Articular chondrocyte of knee joint (primary cell): ENCODE results near the gene G6PD. TPM values are rescaled to one million over a fixed set of nuclear protein-coding genes. Genes with fewer than 3 reads are reported as not detected.

ENCODE experiments used
- small RNA-seq: library from RNA; depleted of rRNA; stranded (forward); fragments of <200 nt; gene quantifications from one replicate; pipeline ENCODE3, GENCODE V24; 2012
- total RNA-seq: library from RNA; depleted of rRNA; stranded (reverse); fragments of >200 nt; gene quantifications from 2 replicates; pipeline ENCODE4 v1.2.3, GENCODE V29; 2012

G6PD gene
- 80.2 and 110 TPM in 2 replicates for total RNA-seq

DNA sequence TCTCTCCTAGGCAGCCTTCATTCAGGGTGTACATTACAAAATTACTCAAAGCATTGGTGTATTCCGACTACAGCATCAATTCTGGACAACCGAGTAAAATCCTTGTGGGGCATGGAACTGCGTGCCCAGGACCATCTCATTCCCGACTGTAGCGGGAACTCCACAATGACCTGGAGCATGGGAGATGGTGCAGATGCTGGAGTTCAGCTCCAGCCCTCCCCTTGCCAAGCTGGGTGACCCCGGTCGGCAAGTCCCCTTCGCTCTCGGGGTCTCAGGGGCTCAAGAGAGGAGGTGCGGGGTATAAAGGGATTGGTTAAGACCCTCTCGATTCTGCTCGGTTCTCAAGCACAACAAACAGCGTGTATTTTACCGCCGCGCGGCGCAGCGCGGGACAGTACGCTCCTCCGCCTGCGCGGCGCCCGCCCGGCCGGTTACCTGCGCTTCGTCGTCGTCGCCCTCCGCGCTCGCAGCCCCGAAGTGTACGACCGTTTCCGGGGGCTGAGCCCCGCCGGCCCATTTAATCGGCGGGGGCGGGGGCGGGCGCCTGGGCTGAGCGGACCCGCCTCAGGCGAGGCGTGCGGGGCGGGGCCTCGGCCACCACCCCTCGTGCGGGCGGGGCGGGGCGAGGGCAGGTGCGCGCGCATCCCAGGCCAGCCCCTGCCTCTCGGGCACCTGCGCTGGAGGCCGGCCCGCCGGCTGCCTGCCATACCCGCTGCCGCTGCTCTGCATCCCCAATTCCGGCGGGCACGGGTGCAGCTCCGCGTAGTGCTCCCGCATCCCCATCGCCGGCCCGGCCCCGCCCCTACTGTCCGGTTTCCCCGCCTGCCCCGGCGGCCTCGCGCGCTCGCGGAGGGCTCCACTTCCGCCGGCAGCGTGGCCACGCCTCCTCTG is at the start of gene G6PD:
G6PD (minus strand) TSS at position 493 of the 891 bp plus-strand sequence. CDS start 691 bp downstream, outside the sequence.

GRCh38 chrX:154584585-154585183 is 38.0 kb upstream of the G6PD start, which contains the start of gene CTAG1A:
TSS of gene CTAG1A (plus strand) at chrX:154585133. CDS start at chrX:154585207, 74 bp downstream.

GRCh38 chrX:154547245-154548027 is 790 bp upstream of the G6PD start, which contains the start of gene IKBKG:
TSS of gene IKBKG (plus strand) at chrX:154547620. CDS start at chrX:154552003, 4,383 bp downstream.

DNA sequence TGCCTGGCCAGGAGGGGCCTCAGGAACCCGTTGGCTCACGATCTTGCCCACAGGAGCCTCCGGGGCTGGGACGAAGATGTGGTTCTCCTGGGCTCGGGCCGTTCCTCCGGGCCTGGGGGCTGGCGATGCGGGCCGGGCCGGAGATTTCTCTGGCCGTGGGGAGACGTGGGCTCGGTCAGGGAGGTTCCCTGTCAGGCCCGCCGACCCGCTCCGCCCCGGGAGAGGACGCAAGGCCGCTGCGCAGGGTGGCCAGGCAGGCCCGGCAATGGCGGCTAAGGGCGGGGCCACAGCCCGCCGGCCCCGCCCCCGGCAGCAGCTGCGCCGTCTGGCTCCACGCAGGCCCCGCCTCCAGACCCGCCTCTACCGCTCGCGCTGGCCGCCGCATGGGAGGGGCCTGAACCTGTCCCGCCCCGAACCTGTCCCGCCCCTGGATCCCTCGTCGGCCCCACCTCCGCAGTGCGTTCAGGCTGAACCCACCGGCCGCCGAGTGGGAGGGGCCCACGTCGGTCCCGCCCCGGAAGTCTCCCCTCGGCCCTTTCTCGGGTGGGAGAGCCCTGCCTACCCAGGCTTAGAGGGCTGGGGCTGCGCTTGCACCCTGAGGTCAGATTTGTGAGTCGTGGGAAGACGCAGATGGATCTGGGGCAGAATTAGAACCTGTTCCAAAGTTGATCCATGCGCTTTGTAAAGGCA is 30.5 kb downstream of the G6PD start, which contains the start of gene FAM3A:
FAM3A (minus strand) TSS at position 267 of the 690 bp plus-strand sequence. CDS start 460 bp downstream, outside the sequence.

GRCh38 chrX:154490414-154491083 is 56.1 kb downstream of the G6PD start, which contains the start of gene SLC10A3:
TSS of gene SLC10A3 (minus strand) at chrX:154490629. CDS start at chrX:154488940, 1,689 bp downstream.

GRCh38 chrX:154486396-154487207 is 60.0 kb downstream of the G6PD start, which contains the start of gene UBL4A:
TSS of gene UBL4A (minus strand) at chrX:154486615. CDS start at chrX:154486584, 31 bp downstream.

Small RNAs within 50 kb of the gene (small RNA-seq; reads per million reads assigned to genes)
- gene RN7SL697P: not detected

Other genes with a start within 250 kb of the G6PD start
- gene FLNA, start 172.2 kb downstream of the G6PD start, total RNA-seq: 1,743 and 1,971 TPM in 2 replicates
- gene EMD, start 167.6 kb downstream of the G6PD start, total RNA-seq: 34.8 and 40.5 TPM in 2 replicates
- 2,325 and 2,873 TPM in 2 replicates for gene RPL10, start 148.5 kb downstream of the G6PD start, total RNA-seq
- gene DNASE1L1, start 137.6 kb downstream of the G6PD start, total RNA-seq: 55.5 and 61.5 TPM in 2 replicates
- 12.0 and 12.2 TPM in 2 replicates for gene TAFAZZIN, start 135.3 kb downstream of the G6PD start, total RNA-seq
- 31.6 and 37.2 TPM in 2 replicates for gene ATP6AP1, start 118.2 kb downstream of the G6PD start, total RNA-seq
- gene GDI1, start 109.7 kb downstream of the G6PD start, total RNA-seq: 59.5 and 77.8 TPM in 2 replicates
- 30.6 and 36.6 TPM in 2 replicates for gene FAM50A, start 102.7 kb downstream of the G6PD start, total RNA-seq
- gene PLXNA3, start 88.6 kb downstream of the G6PD start, total RNA-seq: 12.9 and 16.9 TPM in 2 replicates
- 16.5 and 18.2 TPM in 2 replicates for gene LAGE3, start 67.6 kb downstream of the G6PD start, total RNA-seq
- gene UBL4A, start 60.2 kb downstream of the G6PD start, total RNA-seq: 28.0 and 29.6 TPM in 2 replicates
- gene SLC10A3, start 56.2 kb downstream of the G6PD start, total RNA-seq: 32.5 and 33.3 TPM in 2 replicates
- 21.9 and 22.2 TPM in 2 replicates for gene FAM3A, start 30.6 kb downstream of the G6PD start, total RNA-seq
- 12.1 and 13.6 TPM in 2 replicates for gene IKBKG, start 774 bp upstream of the G6PD start, total RNA-seq
- gene CTAG1A, start 38.3 kb upstream of the G6PD start, total RNA-seq: not detected in 2 replicates
- gene CTAG1B, start 72.4 kb upstream of the G6PD start, total RNA-seq: not detected in 2 replicates
- gene CTAG2, start 106.7 kb upstream of the G6PD start, total RNA-seq: not detected in 2 replicates
- 0.86 and 3.8 TPM in 2 replicates for gene GAB3, start 204.2 kb upstream of the G6PD start, total RNA-seq
- gene DKC1, start 216.0 kb upstream of the G6PD start, total RNA-seq: 22.2 and 29.5 TPM in 2 replicates